K562 (cell line): ENCODE measurements around the gene KIFC3. TPM values are rescaled to one million over a fixed set of nuclear protein-coding genes. Genes with fewer than 3 reads are reported as not detected.

Source experiments
- ARID4B ChIP-seq: sonication (generic); formaldehyde crosslinking; IDR thresholded peaks from 2 replicates; pipeline ENCODE4 v1.8.0; 2022; ENCODE audit warnings: mild to moderate bottlenecking, missing genetic modification reagents
- ATF2 ChIP-seq: sonication (generic); formaldehyde crosslinking; IDR thresholded peaks from 2 replicates; pipeline ENCODE4 v1.8.1; 2022; ENCODE audit warnings: missing genetic modification reagents
- DLX4 ChIP-seq: fragments of 250-450 bp; sonication (Bioruptor Pico); IDR thresholded peaks from 2 replicates; pipeline ENCODE4 v1.6.1; 2021; ENCODE audit warnings: mild to moderate bottlenecking
- EGR1 ChIP-seq: fragments of 450-650 bp; conservative IDR thresholded peaks from 2 replicates; pipeline ENCODE4 v1.6.1; 2017; ENCODE audit warnings: mild to moderate bottlenecking
- FOXA1 ChIP-seq: fragments of 450-650 bp; IDR thresholded peaks from 2 replicates; pipeline ENCODE4 v1.6.1; 2016; ENCODE audit warnings: mild to moderate bottlenecking, borderline replicate concordance
- HLTF ChIP-seq: fragments of 450-650 bp; IDR thresholded peaks from 2 replicates; pipeline ENCODE4 v1.6.1; 2016
- KHSRP ChIP-seq: fragments of 450-650 bp; IDR thresholded peaks from 2 replicates; pipeline ENCODE4 v1.6.1; 2017
- NCOA6 ChIP-seq: fragments of 450-650 bp; IDR thresholded peaks from 2 replicates; pipeline ENCODE4 v1.6.1; 2017; ENCODE audit warnings: mild to moderate bottlenecking
- POLR2AphosphoS5 ChIP-seq: IDR thresholded peaks from 2 replicates; pipeline ENCODE4 v1.6.1; 2011; ENCODE audit warnings: mild to moderate bottlenecking, low read depth, low read length, moderate library complexity; ENCODE audit not compliant: control insufficient read depth, insufficient read depth
- POLR2H ChIP-seq: IDR thresholded peaks from 2 replicates; pipeline ENCODE4 v1.6.1; 2016; ENCODE audit warnings: missing genetic modification characterization, low read depth, mild to moderate bottlenecking, control low read depth, missing compliant biosample characterization, moderate library complexity
- RBM25 ChIP-seq: fragments of 200-400 bp; formaldehyde crosslinking; IDR thresholded peaks from 2 replicates; pipeline ENCODE4 v1.6.1; 2018; ENCODE audit warnings: low read length, low read depth, moderate library complexity; ENCODE audit not compliant: severe bottlenecking
- RCOR1 ChIP-seq, 2 experiments: IDR thresholded peaks; 2 replicates each; pipeline ENCODE4 v1.6.1; 2012; ENCODE audit warnings: low read depth in 2 of 2, low read length in 2 of 2, borderline replicate concordance in 1 of 2, improper control_type of control experiment in 1 of 2
- RFX1 ChIP-seq: fragments of 450-650 bp; IDR thresholded peaks from 2 replicates; pipeline ENCODE4 v1.6.1; 2016; ENCODE audit warnings: mild to moderate bottlenecking, moderate library complexity
- TCFL5 ChIP-seq: fragments of 250-450 bp; sonication (Bioruptor Pico); conservative IDR thresholded peaks from 2 replicates; pipeline ENCODE4 v1.6.1; 2021; ENCODE audit warnings: mild to moderate bottlenecking, moderate library complexity, matching md5 sums
- THRA ChIP-seq: fragments of 450-650 bp; IDR thresholded peaks from 2 replicates; pipeline ENCODE4 v1.6.1; 2017; ENCODE audit warnings: mild to moderate bottlenecking, moderate library complexity
- VEZF1 ChIP-seq: fragments of 200-800 bp; sonication (Bioruptor generic); IDR thresholded peaks from 2 replicates; pipeline ENCODE4 v1.6.1; 2017; ENCODE audit warnings: missing genetic modification characterization, missing compliant biosample characterization
- ZBTB43 ChIP-seq: sonication (generic); formaldehyde crosslinking; IDR thresholded peaks from 2 replicates; pipeline ENCODE4 v1.8.0; 2023; ENCODE audit warnings: mild to moderate bottlenecking, missing genetic modification reagents
- ZNF23 ChIP-seq: fragments of 250-450 bp; sonication (Bioruptor Pico); IDR thresholded peaks from 2 replicates; pipeline ENCODE4 v1.4.0; 2020; ENCODE audit warnings: mild to moderate bottlenecking
- polyA plus RNA-seq, 8 experiments: library from polyadenylated mRNA; depleted of rRNA in 4 of 8; stranded (reverse) in 5 of 8; unstranded in 3 of 8; fragments of >200 nt; fragmentation: Nextera tagmentation in 2 of 8; fragmentation: Illumina TruSeq in 1 of 8; extraction: Ambion mirVana in 2 of 8; extraction: Trizol in 1 of 8; gene quantifications; 2 replicates each; pipeline versions ENCODE4 v1.2.1 to v1.2.3, GENCODE V29; 2011 to 2014; ENCODE audit warnings: inconsistent platforms in 1 of 8, missing spikeins in 1 of 8
- total RNA-seq, 7 experiments: library from RNA; depleted of rRNA in 6 of 7; stranded (reverse); fragments of >200 nt in 6 of 7; fragmentation: Illumina TruSeq in 2 of 7; extraction: Trizol in 2 of 7; gene quantifications; 2 replicates each; pipeline versions ENCODE4 v1.2.1 to v1.2.3, GENCODE V29; 2011 to 2021; ENCODE audit warnings: low replicate concordance in 1 of 7

Gene KIFC3
- total and polyA plus RNA-seq, 9 of the 15 experiments (the other 6 are each of a cell fraction or from before 2014, with no cell fraction given) = 0.23 to 105 (median 26.2) TPM

- TF ChIP-seq ARID4B (CRISPR knock-in tag) = 0 out of 2 replicates have a peak, but pooled peaks have one; percentile 54
- TF ChIP-seq TCFL5 (CRISPR knock-in tag) = no peak
- no peak for TF ChIP-seq ATF2 (CRISPR knock-in tag)
- peak; percentile 57 for TF ChIP-seq VEZF1 (CRISPR knock-in tag)
- TF ChIP-seq EGR1 = peak; percentile 48
- TF ChIP-seq THRA = no peak
- TF ChIP-seq RCOR1 (IDR thresholded peaks at IDR 0.05; ENCODE audit: borderline replicate concordance in 1 of 2, low read depth in 2 of 2, low read length in 2 of 2) = no peak
- TF ChIP-seq RFX1 = no peak; the same call in 1 of the 2 replicates
- no peak for TF ChIP-seq KHSRP
- no peak for TF ChIP-seq FOXA1
- TF ChIP-seq POLR2AphosphoS5 = no peak
- no peak for TF ChIP-seq DLX4 (CRISPR knock-in tag)
- TF ChIP-seq ZNF23 = no peak
- peak; percentile 82 for TF ChIP-seq RBM25
- no peak for TF ChIP-seq NCOA6
- TF ChIP-seq HLTF = 0 out of 2 replicates have a peak, but pooled peaks have one; percentile 41
- no peak for TF ChIP-seq POLR2H (tag)
- no peak for TF ChIP-seq ZBTB43 (CRISPR knock-in tag)
Measured at GRCh38 chr16:57735755-57736418, 66.4 kb downstream of the KIFC3 start, which contains the start of gene KATNB1 (continued).
